Activated CD8-positive, alpha-beta memory T cell treated with anti-CD3 and anti-CD28 coated beads, Interleukin-2, amount 50 U/mL, for 4 hours (primary cell): ENCODE results near the gene PDGFA.

Source experiments
- DNase-seq: peaks from one replicate; pipeline ENCODE4 v3.0.0-alpha.2; 2020

Gene PDGFA

GRCh38 chr7:485188-486081, 34.2 kb downstream of the PDGFA start:
- no peak for DNase-seq

- no peak for DNase-seq
Measured at GRCh38 chr7:484356-485101, 35.1 kb downstream of the PDGFA start.

- no peak for DNase-seq
Measured at GRCh38 chr7:483656-484355, 35.8 kb downstream of the PDGFA start.

- DNase-seq = no peak
Measured at GRCh38 chr7:482521-483083, 37.0 kb downstream of the PDGFA start.

GRCh38 chr7:481219-481930, 38.3 kb downstream of the PDGFA start:
- no peak for DNase-seq

GRCh38 chr7:480531-481218, 39.0 kb downstream of the PDGFA start:
- DNase-seq = no peak

GRCh38 chr7:479948-480499, 39.6 kb downstream of the PDGFA start:
- DNase-seq = no peak

- DNase-seq = no peak
Measured at GRCh38 chr7:479115-479947, 40.3 kb downstream of the PDGFA start.

- DNase-seq = no peak
Measured at GRCh38 chr7:477626-478220, 41.9 kb downstream of the PDGFA start.

GRCh38 chr7:476736-477360, 42.8 kb downstream of the PDGFA start:
- DNase-seq = no peak

- no peak for DNase-seq
Measured at GRCh38 chr7:475951-476441, 43.6 kb downstream of the PDGFA start.

GRCh38 chr7:475425-475728, 44.3 kb downstream of the PDGFA start:
- DNase-seq = no peak

GRCh38 chr7:474605-475424, 44.8 kb downstream of the PDGFA start:
- DNase-seq = no peak

GRCh38 chr7:473870-474604, 45.6 kb downstream of the PDGFA start:
- no peak for DNase-seq

GRCh38 chr7:473211-473734, 46.4 kb downstream of the PDGFA start:
- peak; percentile 8 for DNase-seq

GRCh38 chr7:472640-472957, 47.0 kb downstream of the PDGFA start:
- DNase-seq = no peak

GRCh38 chr7:471866-472639, 47.6 kb downstream of the PDGFA start:
- peak; percentile 14 for DNase-seq
